NCI-H2081 (cell line): ENCODE data around the gene ME3.
"Not testable (repeated sequence)": the region's sequence is repeated elsewhere in the genome, so short reads cannot be mapped to it uniquely, and the experiment has no call there.

Experiments
- DNase-seq, 2 experiments: peaks; one replicate each; lab custom pipeline; 2025; lab: John Stamatoyannopoulos, UW

Gene ME3

DNA sequence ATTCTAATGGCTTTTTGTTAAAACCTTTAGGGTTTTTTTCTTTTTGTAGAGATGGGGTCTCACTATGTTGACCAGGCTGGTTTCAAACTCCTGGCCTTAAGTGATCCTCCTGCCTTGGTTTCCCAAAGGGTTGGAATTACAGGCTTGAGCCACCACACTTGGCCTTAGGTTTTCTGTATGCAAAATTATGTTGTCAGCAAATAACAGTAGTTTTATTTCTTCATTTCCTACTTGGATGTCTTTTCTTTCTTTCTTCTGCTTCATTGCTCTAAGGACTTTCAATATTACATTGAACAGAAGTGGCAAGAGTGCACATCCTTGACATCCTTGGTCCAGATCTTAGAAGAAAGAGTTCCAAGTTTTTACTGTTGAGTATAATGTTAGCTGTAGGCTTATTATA is 245.0 kb downstream of the ME3 start:
- no peak for DNase-seq

DNA sequence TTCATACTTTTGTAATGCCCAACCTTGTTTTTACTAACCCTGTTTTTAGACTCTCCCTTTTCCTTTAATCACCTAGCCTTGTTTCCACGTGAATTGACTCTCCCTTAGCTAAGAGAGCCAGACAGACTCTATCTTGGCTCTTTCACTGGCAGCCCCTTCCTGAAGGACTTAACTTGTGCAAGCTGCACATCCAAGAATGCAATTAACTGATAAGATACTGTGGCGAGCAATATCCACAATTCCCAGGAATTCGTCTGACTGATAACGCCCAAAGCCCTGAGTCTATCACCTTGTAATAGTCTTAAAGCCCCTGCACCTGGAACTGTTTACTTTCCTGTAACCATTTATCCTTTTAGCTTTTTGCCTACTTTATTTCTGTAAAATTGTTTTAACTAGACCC is 248.9 kb downstream of the ME3 start:
- DNase-seq = not testable (repeated sequence)

- no peak for DNase-seq
Measured at GRCh38 chr11:86422371-86422770, 250.0 kb downstream of the ME3 start.

- no peak for DNase-seq
Measured at GRCh38 chr11:86421946-86422345, 250.5 kb downstream of the ME3 start.

GRCh38 chr11:86418917-86419316 is 253.5 kb downstream of the ME3 start:
- DNase-seq = peak in 1 of 2 experiments; percentile 28

- no peak for DNase-seq
Measured at GRCh38 chr11:86418513-86418912, 253.9 kb downstream of the ME3 start.

DNA sequence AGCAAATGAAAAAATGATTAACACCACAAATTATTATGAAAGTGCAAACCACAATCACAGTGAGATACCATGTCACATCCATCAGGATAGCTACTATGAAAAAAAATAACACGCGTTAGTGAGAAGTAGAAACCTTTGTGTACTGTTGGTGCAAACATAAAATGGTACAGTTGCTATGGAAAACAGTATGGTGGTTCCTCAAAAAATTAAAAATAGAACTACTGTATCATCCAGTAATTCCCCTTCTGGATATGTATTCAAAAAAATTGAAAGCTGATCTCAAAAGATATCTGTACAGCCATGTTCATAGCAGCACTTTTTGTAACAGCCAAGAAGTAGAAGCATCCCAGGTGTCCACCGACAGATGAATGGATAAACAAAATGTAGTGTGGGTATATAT is 254.3 kb downstream of the ME3 start:
- no peak for DNase-seq

DNA sequence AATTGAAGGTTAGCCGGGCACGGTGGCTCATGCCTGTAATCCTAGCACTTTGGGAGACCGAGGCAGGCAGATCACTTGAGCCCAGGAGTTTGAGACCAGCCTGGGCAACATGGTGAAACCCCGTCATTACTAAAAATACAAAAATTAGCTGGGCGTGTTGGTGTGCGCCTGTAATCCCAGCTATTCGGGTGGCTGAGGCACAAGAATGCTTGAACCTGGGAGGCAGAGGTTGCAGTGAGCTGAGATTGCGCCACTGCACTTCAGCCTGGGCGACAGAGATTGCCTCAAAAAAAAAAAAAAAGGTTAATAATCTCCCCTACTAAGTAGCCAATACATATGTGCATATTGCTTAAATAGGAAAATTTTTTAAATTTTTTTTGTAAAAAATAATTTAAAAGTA is 255.5 kb downstream of the ME3 start:
- not testable (repeated sequence) for DNase-seq

DNA sequence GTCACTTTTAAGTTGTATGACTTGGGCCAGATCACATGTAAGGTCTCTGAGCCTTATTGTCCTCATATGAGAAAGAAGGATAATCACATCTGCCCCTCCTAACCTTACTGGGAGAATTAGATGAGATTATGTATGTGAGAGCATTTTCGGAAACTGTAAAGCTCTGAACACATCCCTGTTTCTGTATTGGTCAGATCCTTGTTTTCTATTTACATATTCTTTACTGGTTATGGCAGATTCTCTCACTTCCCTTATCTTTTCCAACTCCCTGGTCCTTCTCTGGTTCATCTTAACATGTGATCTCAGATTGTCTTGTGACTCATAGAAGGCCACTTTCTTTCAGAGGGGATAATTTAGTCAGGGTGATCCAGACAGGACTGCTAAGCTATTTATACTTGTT is 255.9 kb downstream of the ME3 start:
- DNase-seq = no peak

DNA sequence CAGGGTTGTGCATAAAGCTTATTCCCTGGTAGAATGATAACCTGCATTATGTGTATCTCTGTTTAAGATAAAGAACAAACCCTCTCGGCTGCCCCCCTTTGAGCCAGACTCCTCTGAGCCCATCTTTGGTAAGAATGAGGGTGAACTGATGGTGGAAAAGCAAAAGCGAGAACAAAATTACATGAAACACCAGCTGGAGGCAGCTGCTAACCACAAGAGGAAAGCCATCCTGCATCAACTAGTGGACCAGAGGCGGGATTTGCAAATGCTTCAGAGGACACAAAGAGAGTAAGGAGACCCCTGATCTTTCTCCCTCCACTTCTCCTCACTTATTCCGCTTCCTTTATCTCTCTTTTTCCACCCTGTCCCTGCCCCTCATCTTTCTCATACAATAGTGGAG is 257.4 kb downstream of the ME3 start:
- no peak for DNase-seq

DNA sequence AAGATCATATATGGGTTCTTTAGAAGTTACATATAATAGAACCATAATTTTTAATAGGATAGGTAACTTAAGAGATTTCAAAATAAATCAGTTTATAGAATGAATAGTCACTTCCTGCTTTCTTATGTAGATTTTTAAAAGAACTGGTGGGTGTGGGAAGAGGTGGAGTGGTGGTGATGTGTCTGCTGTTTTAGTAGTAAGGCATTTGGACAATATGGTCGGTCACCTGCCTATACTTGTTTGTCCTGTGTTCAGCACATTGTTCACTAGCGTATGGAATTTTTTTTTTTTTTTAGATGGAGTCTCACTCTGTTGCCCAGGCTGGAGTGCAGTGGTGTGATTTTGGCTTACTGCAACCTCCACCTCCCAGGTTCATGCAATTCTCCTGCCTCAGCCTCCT is 258.4 kb downstream of the ME3 start:
- no peak for DNase-seq

GRCh38 chr11:86408845-86409244 is 263.6 kb downstream of the ME3 start:
- no peak for DNase-seq

GRCh38 chr11:86403458-86403857 is 269.0 kb downstream of the ME3 start:
- DNase-seq = no peak

GRCh38 chr11:86398106-86398505 is 274.3 kb downstream of the ME3 start:
- DNase-seq = no peak

DNA sequence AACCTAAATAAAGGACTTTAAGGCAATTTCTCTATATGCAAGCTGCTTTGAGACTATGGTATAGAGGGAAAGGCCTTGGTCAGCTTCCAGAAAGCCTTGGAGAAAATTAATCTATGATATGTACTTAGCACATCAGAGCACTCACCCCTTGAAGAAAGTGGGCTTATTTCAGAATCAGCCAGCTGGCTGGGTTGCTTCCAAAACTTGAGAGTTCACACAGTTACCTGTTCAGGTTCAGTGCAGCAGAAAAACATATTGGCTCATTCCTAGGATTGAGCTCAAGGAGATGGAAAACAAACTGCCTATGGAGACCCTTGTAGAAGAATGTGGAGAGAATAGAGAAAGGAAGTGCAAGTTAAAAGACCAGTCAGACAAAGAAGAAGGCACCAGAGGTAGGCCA is 275.1 kb downstream of the ME3 start:
- no peak for DNase-seq

GRCh38 chr11:86396396-86396795 is 276.0 kb downstream of the ME3 start:
- DNase-seq = no peak

DNA sequence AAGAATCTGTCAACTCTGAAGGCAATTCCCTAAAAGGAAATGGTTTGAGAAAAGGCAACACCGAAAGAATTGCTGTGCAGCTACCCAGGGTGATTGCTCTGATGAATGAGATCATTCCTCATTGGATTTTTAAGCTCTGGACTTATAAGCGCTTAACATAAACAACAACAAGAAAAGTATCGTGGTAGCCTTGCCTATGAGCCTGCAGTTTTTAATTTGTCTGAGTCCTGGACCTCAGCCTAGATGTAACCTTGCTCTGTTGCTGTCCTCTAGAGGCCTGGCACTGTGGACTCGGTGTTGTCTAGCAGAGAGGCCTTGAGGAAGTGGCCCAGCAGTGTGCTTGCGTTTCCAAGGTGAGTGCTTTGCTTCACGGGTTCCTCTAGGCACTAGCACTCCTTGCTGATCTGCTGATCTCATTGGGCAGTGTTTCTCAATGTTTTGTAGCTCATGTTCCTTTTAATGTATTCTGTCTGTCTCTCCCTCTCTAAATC is 277.3 kb downstream of the ME3 start:
- no peak for DNase-seq
